Measurements from ENCODE around the gene SC5D.

DNA sequence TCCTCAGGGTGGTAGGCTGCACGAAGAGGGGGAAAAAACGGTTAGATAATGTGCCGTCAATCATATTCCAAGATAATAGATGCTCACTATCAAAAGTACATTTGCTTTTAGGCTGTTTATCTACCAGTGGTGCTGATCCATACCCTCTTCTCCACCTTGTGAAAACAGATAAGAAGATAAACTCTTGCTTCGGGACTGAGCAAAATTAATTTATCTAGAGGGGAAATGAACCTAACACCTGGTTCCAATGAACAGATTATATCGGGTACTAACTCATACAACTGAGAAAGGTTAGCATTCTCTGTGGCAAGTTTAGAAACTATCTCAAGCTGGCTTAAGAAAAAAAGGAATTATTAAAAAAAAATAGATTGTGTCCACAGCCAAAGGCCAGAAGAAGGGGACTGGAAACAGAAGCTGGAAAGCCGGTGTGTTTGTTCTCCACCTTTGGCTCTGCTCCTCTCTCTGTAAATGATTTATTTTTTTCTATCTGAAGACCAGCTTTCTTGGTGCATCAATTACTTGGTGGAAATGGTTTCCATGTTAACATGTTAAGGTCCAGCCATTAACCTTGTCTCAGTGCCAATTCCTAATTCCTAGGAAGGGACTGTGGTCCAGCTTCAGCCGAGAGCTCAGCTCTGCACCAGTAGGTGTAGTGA is 55.8 kb downstream of the SC5D start:
- no peak for TF ChIP-seq POLR2A (IDR thresholded peaks at IDR 0.05)
- TF ChIP-seq, protein P1, sequence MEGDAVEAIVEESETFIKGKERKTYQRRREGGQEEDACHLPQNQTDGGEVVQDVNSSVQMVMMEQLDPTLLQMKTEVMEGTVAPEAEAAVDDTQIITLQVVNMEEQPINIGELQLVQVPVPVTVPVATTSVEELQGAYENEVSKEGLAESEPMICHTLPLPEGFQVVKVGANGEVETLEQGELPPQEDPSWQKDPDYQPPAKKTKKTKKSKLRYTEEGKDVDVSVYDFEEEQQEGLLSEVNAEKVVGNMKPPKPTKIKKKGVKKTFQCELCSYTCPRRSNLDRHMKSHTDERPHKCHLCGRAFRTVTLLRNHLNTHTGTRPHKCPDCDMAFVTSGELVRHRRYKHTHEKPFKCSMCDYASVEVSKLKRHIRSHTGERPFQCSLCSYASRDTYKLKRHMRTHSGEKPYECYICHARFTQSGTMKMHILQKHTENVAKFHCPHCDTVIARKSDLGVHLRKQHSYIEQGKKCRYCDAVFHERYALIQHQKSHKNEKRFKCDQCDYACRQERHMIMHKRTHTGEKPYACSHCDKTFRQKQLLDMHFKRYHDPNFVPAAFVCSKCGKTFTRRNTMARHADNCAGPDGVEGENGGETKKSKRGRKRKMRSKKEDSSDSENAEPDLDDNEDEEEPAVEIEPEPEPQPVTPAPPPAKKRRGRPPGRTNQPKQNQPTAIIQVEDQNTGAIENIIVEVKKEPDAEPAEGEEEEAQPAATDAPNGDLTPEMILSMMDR (IDR thresholded peaks at IDR 0.05): no peak

Measured in esophagus squamous epithelium (tissue), 4 donors.